RPMI8226 (cell line): ENCODE results near the gene R3HCC1L.
"Not testable (repeated sequence)": the region's sequence is repeated elsewhere in the genome, so short reads cannot be mapped to it uniquely, and the experiment has no call there.

Source experiments
- DNase-seq: peaks from one replicate; pipeline ENCODE4 v3.0.0-alpha.2; 2015

R3HCC1L gene

DNA sequence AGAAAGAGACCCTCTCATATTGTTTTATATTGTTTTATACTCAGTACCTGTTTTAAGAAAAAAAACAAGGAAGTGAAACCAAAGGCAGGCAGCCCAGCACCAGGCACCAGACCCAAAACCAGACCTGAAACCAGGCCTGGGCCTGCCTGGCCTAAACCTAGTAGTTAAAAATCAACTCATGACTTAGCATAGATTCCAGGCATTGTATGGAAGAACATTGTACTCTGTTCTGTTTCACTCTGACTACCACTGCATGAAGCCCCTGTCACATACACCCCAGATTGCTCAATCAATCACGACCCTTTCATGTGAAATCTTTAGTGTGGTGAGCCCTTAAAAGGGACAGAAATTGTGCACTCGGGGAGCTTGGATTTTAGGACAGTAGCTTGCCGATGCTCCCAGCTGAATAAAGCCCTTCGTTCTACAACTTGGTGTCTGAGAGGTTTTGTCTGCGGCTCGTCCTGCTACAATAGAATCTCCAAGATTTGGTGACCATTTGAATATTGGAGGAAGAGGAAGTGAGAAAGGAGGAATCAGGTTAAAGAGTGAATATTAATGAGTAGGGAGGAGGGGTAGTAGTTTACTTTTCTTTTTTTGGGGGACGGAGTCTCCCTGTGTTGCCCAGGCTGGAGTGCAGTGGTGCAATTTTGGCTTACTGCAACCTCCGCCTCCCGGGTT, 1.2 kb upstream of the R3HCC1L start:
- DNase-seq: peak; percentile 49

DNA sequence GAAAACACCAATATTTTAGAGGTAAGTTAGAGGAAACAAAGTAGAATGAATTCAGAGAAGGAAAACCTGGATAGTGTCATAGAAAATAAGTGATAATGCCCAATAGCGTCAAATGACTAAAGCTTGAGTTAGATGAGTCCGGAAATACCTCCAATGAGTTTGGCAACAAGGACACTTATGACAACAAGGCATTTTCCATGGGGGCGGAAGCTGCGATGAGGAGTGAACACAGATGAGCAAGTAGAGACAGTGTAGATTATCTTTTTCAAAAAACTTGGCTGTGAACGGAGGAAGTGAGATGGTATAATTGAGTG, 383 bp upstream of the R3HCC1L start:
- no peak for DNase-seq

- peak; percentile 8 for DNase-seq
Observed at GRCh38 chr10:98135222-98135899, 904 bp downstream of the R3HCC1L start.

GRCh38 chr10:98136775-98137174, 2.3 kb downstream of the R3HCC1L start:
- not testable (repeated sequence) for DNase-seq

DNA sequence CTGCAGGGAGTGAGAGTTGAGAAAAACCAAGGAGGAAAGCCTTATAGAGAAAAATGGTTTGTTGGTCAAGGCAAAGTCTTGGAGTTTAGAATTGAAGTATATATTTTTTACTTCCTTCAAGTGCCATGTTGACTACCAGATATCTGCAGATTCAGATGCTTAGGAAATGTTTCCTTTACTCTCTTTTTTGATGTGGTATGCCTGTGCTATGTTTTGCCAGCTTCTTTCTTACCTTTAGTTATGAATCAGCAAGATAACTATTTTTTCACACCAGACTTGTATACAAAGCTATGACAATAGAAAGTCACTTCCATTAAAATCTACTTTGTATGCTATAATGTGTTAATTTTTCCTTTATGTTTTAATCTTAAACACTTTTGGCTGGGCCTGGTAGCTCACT, 3.6 kb downstream of the R3HCC1L start:
- no peak for DNase-seq

DNA sequence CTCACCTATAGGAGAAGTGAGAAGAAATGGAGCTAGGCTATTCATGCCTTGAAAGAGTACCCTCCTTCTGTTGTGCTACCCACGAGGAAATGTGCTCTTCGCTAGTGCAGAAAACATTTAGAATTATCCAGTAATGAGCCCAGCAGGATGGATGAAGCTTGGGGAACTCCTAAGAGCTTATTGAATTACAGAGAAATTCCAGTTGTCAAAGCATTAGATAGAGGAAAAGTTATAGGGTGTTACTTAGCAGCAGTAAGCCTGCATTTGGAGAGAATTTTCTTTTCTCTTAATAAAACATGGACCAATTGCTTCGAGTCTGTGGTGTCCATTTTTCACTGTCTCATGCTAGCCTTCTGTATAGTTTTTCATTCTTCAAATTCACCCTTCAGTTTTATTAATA, 5.0 kb downstream of the R3HCC1L start:
- no peak for DNase-seq

GRCh38 chr10:98141484-98142073, 7.1 kb downstream of the R3HCC1L start:
- DNase-seq: no peak

DNA sequence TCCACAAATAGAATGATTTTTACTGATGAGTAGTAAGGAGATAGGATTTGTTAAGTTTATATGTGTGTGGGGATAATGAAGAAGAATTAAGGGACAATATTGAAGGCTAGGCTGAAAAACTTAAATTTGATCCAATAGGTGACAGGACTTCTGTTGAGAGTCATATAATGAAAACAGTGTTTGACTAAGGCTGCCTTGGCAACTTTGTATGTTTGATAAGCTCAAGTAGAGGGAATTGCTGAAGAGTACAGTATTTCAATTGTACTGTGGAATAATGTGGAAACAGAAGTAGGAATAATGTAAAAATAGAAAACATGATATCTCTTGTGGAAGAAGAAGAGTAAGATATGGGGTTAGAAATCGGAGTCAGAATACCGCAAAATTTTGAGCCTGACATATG, 10.5 kb downstream of the R3HCC1L start:
- DNase-seq: no peak

- no peak for DNase-seq
Observed at GRCh38 chr10:98149858-98150257, 15.4 kb downstream of the R3HCC1L start.

DNA sequence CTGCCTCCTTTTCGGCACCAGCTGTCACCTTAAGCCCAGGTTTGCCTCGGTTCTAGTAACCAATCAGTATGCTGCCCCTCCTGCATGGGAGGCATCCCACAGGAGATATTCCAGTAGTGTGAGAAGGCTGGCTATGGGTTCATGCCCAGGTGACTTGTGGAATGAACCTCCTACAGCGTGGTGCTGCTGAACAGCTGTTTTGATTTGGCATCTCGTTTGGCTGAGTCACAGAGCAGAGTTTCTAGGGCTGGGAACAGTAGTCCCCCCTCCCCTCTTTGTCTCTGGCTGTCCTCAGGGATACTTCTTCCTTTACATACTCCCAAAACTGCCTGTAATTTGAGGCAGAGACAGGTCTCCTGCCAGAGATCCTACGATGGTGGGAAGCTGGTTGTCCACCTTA, 16.1 kb downstream of the R3HCC1L start:
- DNase-seq: no peak

DNA sequence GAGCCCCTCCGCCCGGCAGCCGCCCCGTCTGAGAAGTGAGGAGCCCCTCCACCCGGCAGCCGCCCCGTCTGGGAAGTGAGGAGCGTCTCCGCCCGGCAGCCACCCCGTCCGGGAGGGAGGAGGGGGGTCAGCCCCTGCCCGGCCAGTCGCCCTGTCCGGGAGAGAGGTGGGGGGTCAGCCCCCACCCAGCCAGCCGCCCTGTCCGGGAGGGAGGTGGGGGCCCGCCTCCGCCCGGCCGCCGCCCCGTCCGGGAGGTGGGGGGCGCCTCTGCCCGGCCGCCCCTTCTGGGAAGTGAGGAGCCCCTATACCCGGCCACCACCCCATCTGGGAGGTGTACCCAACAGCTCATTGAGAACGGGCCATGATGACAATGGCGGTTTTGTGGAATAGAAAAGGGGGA, 18.3 kb downstream of the R3HCC1L start:
- DNase-seq: not testable (repeated sequence)

- not testable (repeated sequence) for DNase-seq
Observed at GRCh38 chr10:98153213-98153958, 18.9 kb downstream of the R3HCC1L start.

GRCh38 chr10:98154076-98154475, 19.6 kb downstream of the R3HCC1L start:
- no peak for DNase-seq

- DNase-seq: no peak
Observed at GRCh38 chr10:98158576-98158975, 24.1 kb downstream of the R3HCC1L start.

GRCh38 chr10:98163941-98164340, 29.5 kb downstream of the R3HCC1L start:
- no peak for DNase-seq

DNA sequence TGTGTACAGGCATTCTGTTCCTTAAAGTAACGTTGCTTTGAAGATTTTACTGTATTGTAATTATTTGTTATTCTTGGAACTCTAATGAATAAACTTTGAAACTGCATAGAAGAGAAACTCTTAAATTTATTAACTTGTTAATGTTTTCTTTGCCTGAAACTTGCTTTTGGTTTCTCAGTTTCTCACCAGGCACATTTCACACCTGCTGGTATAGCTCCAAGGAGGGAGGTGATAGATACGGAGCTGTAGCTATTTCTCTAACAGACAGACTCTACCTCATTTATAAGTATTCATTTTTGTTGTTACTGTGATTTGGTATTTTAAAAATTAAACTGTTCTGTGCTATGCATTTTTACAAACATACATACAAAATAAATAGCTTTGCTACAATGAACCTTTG, 32.7 kb downstream of the R3HCC1L start:
- no peak for DNase-seq

DNA sequence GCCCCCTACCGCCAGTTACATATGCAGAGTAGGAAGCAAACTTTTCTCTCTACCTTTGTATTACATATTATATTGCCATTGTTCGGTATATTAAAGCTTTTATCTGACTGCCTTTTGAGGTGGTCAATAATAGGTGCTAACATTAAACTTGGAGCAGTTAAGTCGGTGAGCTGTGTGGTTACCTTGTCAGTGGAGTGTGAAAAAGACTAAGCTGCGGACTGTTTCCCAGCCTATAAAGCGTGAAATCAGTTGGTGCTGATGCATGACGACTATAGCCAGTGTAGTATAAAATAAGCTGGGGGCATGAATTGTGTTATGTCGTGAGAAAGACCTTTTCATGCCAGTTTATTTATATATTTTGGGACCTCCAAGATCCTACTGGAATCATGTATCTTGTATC, 33.7 kb downstream of the R3HCC1L start:
- no peak for DNase-seq

DNA sequence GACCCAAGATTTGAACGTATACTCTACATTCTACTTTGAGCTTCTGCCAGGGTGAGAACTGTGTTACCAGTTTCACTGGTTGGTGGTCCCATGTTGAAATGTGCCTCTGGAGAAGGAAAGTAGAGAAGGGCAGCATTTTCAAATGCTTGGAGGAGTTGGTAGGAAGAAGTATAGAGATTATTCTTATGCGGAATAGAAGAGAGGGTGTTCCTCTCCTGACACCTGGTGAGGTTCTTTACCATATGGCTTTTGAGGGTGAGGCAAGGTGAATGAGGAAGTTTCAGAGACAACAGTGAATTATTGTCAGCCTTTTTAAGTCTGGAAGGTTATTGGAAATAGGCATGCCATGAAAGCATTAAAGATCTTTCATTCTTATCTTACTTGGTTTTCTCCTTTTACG, 34.3 kb downstream of the R3HCC1L start:
- no peak for DNase-seq

DNA sequence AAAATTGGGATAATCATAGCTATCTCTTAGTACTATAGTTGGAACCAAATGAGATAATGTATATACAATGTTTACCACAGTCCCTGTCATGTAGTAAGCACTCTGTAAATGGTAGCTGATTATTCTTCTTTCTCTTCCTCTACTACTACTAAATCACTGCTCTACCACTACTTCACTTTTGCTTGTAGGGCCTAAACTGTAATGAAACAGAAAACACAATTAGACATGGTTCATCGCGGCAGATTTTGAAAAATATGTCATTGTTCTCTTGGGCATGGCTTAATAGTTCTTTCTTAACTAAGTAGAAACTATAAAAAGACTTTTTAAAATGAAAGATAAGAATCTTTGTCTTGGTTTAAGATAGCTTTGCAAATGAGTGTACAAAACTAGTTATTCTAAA, 34.9 kb downstream of the R3HCC1L start:
- DNase-seq: no peak

- DNase-seq: peak; percentile 40
Observed at GRCh38 chr10:98170249-98171117, 36.0 kb downstream of the R3HCC1L start.

GRCh38 chr10:98172073-98172472, 37.6 kb downstream of the R3HCC1L start:
- no peak for DNase-seq

DNA sequence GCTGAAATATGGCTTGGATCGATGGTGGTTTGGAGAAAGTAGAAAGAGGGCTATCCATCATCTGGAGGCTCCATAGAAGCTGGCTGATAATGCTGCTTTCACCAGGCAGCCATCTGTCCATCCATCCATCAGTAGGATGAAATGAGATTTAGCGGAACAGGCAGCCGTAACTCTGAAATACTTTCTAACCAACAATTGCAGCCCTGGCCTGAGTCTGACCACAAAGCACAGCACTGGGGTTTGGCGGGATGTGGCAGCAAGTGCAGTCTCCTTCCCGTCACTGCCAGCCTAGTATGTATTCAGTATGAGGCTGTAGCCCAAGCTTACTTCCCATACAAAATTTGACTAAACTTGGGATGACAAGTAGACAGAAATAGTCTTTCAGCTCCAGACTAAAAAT, 38.0 kb downstream of the R3HCC1L start:
- no peak for DNase-seq

DNA sequence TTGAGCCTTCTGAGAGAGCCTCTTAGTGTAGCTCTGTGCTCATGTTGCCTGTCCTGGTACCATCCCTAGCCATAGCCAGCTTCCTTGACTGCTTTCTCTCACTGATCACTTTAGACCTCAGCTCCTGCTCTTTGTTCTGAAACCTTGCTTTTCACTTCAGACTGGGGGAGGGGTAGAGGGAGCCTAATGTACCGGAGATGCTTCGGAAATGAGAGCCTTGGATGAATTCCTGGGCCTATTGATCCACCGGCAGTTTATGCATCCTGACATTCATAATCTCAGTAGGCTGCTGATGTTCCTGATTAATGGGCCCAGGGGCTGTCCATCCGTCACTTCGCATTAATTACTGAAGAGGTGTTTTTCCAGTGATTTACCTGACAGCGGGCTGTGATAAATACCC, 38.8 kb downstream of the R3HCC1L start:
- no peak for DNase-seq
